Psoas muscle (tissue), 8 donors: ENCODE data around the gene KCNN1. TPM values are rescaled to one million over a fixed set of nuclear protein-coding genes. Genes with fewer than 3 reads are reported as not detected.
A peak's percentile ranks its signal among the peaks of the same experiment; 100 is the strongest.

Experiments used
- ATAC-seq, 4 donors: fragments of 200-7000 bp; cut with Tn5 transposase; one replicate each; pipeline ENCODE4 v1.9.1; 2020; ENCODE audit warnings: moderate library complexity in 3 of 4, mild to moderate bottlenecking in 2 of 4
- DNase-seq, 2 donors: peaks; one replicate each; pipeline ENCODE4 v3.0.0-alpha.2; 2020
- H3K27ac ChIP-seq: fragments of 200-600 bp; one replicate; pipeline ENCODE4 v1.8.0; 2022
- H3K27me3 ChIP-seq, 3 donors: fragments of 200-600 bp in 1 of 3; one replicate each; pipeline versions ENCODE4 v1.6.1 to v1.8.0; 2013 to 2022; ENCODE audit warnings: low read length in 2 of 3, mild to moderate bottlenecking in 2 of 3, moderate library complexity in 1 of 3; ENCODE audit not compliant: insufficient read depth in 3 of 3
- H3K36me3 ChIP-seq, 2 donors: fragments of 200-600 bp in 1 of 2; one replicate each; pipeline versions ENCODE4 v1.6.1 to v1.8.0; 2013 to 2022; ENCODE audit warnings: low read depth in 1 of 2, mild to moderate bottlenecking in 1 of 2, moderate library complexity in 1 of 2; ENCODE audit not compliant: insufficient read depth in 1 of 2
- H3K4me1 ChIP-seq: fragments of 200-600 bp; one replicate; pipeline ENCODE4 v1.8.0; 2022
- H3K4me3 ChIP-seq: fragments of 200-600 bp; one replicate; pipeline ENCODE4 v1.8.0; 2022; ENCODE audit warnings: mild to moderate bottlenecking
- H3K9me3 ChIP-seq: fragments of 200-600 bp; one replicate; pipeline ENCODE4 v1.8.0; 2022
- WGBS, 3 donors: extraction: QIAGEN DNeasy Blood & Tissue Kit; methylation state at CpG; one replicate each; pipeline versions ENCODE4 v1.1.6 to v1.1.7; 2013; 5-methylcytosine and 5-hydroxymethylcytosine counted together
- intact Hi-C, 2 donors: fragments of 100-400 bp; cut with DNase I; formaldehyde crosslinking; loops; one replicate each; pipeline versions ENCODE4 v1.11.0 to v1.14.2; 2022
- polyA plus RNA-seq, 3 donors: library from polyadenylated mRNA; stranded (reverse); fragments of 200-250 nt; gene quantifications; one replicate each; pipeline ENCODE4 v1.2.3, GENCODE V29; 2013
- total RNA-seq, 4 donors: library from RNA; stranded (reverse); fragmentation: NEBNext Ultra II Directional in 2 of 4; extraction: Animal tissue kit (Norgen Biotek cat#: 25700) in 2 of 4; gene quantifications; one replicate each; pipeline versions ENCODE4 v1.2.1 to v1.2.4, GENCODE V29; 2021 to 2023
- TF ChIP-seq, protein P1 (sequence below): fragments of 200-600 bp; IDR thresholded peaks from one replicate; pipeline ENCODE4 v1.8.0; 2022; ENCODE audit warnings: antibody characterized with exemption
- donor health status: healthy with polysubstance abuse.
- donor health status: DM: no; HTN: no; CAD: no; lungs with moderate emphysema.
- donor health status: Bipolar disorder and iron deficiency.
- donor health status: healthy.
- donor health status: DM: yes; HTN: yes; CAD: no.
- donor health status: DM: no; HTN: no; CAD: no.
- donor health status: DM: no; HTN: no; CAD: no.
- donor health status: DM: yes; HTN: yes; CAD: no.

The KCNN1 gene
- total and polyA plus RNA-seq, 7 donors: 0.01 to 0.06 TPM; not detected in 5

DNA sequence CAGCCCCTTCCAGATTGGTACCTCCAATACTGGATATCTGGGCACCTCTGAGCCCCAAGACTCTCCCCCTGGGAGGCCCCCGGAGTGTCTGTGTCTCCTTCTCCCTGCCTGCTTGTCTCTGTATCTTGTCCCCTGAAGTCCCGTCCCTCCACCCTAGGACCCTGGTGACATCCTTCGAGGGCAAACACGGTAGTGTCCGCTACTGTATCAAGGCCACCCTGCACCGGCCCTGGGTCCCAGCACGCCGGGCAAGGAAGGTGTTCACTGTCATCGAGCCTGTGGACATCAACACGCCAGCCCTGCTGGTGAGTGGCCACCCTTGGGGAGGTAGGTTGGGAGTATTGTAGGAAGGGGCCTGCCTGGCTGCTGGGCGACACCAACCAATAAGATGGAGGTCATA lies 41.9 kb downstream of the KCNN1 start:
- Histone ChIP-seq H3K4me1 (peaks cover 39% of the 10 kb centered on the region), H3K27ac (peak overlapping the region; percentile 97), H3K27me3 (peaks cover 0 to 3% (median 0%) of the 10 kb centered on the region in 3 donors), H3K9me3 (no peaks in the 10 kb centered on the region), H3K36me3 (peaks cover 9 to 49% of the 10 kb centered on the region in 2 donors), H3K4me3 (peak overlapping the region; percentile 85)
- 42 to 74% (median 51%) methylated on average over 11 of the region's 11 CpGs for WGBS, 3 donors
- intact Hi-C loops: loop anchor here in 1 of 2 donors (10.0 kb wide), 1 partner anchor 146 kb away; the partner anchor contains the start of gene PIK3R2
- TF ChIP-seq, protein P1, sequence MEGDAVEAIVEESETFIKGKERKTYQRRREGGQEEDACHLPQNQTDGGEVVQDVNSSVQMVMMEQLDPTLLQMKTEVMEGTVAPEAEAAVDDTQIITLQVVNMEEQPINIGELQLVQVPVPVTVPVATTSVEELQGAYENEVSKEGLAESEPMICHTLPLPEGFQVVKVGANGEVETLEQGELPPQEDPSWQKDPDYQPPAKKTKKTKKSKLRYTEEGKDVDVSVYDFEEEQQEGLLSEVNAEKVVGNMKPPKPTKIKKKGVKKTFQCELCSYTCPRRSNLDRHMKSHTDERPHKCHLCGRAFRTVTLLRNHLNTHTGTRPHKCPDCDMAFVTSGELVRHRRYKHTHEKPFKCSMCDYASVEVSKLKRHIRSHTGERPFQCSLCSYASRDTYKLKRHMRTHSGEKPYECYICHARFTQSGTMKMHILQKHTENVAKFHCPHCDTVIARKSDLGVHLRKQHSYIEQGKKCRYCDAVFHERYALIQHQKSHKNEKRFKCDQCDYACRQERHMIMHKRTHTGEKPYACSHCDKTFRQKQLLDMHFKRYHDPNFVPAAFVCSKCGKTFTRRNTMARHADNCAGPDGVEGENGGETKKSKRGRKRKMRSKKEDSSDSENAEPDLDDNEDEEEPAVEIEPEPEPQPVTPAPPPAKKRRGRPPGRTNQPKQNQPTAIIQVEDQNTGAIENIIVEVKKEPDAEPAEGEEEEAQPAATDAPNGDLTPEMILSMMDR: no peak
- ATAC-seq: peak in 3 of 4 donors; percentile 0
- peak in 1 of 2 donors; percentile 70 for DNase-seq

DNA sequence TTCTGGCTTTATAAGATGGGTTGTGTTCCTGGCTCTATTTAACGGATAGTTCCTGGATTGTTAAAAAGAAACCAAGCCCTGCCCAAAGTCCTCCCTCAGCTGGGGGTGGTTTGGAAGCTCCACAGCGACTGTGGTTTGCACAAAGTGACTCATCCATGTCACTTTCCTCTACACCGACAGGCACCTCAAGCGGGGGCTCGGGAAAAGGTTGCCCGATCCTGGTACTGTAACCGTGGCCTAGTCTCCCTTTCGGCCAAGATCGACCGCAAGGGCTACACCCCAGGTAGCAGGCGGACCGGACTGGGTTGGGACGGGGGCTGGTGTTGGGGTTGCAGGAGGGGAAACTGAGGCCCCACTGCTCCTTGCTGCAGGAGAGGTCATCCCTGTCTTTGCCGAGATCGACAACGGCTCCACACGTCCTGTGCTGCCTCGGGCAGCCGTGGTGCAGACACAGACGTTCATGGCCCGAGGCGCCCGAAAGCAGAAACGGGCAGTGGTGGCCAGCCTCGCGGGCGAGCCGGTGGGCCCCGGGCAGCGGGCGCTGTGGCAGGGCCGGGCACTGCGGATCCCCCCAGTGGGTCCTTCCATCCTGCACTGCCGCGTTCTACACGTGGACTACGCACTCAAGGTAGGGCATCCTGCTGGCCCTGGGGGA lies 42.6 kb downstream of the KCNN1 start:
- intact Hi-C loops: loop anchor here in 1 of 2 donors (10.0 kb wide), 1 partner anchor 145 kb away; the partner anchor contains the start of gene PIK3R2
- DNase-seq (peak; percentile 39 to 66), ATAC-seq (peak; percentile 6 to 41 (median 18))
- TF ChIP-seq, protein P1: no peak
- peaks cover 42% of the 10 kb centered on the region for H3K4me1 ChIP-seq
- no peaks in the 10 kb centered on the region for H3K27me3 ChIP-seq
- peak overlapping the region; percentile 97 for H3K27ac ChIP-seq
- H3K4me3 ChIP-seq: peak overlapping the region; percentile 85
- no peaks in the 10 kb centered on the region for H3K9me3 ChIP-seq
- H3K36me3 ChIP-seq: peaks cover 9 to 57% of the 10 kb centered on the region in 2 donors
- 49 to 83% (median 58%) methylated on average over 37 of the region's 37 CpGs for WGBS, 3 donors

DNA sequence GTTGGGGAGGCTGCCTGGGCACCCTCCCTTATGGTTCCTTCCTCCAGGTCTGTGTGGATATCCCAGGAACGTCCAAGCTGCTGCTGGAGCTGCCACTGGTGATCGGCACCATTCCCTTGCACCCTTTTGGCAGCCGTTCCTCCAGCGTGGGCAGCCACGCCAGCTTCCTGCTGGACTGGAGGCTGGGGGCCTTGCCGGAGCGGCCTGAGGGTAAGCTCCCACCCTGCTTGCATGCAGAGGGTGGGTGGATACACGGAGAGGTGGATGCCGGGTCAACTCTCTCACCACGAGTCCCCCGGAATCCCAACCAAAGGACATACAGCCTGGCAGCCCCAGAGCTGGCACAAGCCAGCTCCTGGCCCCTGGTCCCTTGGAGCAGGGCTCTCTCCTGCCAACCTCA lies 43.2 kb downstream of the KCNN1 start:
- intact Hi-C loops: no loop called here
- H3K9me3 ChIP-seq: no peaks in the 10 kb centered on the region
- ATAC-seq: no peak
- peaks cover 9 to 63% of the 10 kb centered on the region in 2 donors for H3K36me3 ChIP-seq
- peak overlapping the region; percentile 97 for H3K27ac ChIP-seq
- peak in 1 of 2 donors; percentile 66 for DNase-seq
- H3K4me1 ChIP-seq: peaks cover 42% of the 10 kb centered on the region
- H3K4me3 ChIP-seq: peak overlapping the region; percentile 85
- 28 to 53% (median 39%) methylated on average over 9 to 11 of the region's 11 CpGs for WGBS, 3 donors
- no peaks in the 10 kb centered on the region for H3K27me3 ChIP-seq
- TF ChIP-seq, protein P1: no peak

DNA sequence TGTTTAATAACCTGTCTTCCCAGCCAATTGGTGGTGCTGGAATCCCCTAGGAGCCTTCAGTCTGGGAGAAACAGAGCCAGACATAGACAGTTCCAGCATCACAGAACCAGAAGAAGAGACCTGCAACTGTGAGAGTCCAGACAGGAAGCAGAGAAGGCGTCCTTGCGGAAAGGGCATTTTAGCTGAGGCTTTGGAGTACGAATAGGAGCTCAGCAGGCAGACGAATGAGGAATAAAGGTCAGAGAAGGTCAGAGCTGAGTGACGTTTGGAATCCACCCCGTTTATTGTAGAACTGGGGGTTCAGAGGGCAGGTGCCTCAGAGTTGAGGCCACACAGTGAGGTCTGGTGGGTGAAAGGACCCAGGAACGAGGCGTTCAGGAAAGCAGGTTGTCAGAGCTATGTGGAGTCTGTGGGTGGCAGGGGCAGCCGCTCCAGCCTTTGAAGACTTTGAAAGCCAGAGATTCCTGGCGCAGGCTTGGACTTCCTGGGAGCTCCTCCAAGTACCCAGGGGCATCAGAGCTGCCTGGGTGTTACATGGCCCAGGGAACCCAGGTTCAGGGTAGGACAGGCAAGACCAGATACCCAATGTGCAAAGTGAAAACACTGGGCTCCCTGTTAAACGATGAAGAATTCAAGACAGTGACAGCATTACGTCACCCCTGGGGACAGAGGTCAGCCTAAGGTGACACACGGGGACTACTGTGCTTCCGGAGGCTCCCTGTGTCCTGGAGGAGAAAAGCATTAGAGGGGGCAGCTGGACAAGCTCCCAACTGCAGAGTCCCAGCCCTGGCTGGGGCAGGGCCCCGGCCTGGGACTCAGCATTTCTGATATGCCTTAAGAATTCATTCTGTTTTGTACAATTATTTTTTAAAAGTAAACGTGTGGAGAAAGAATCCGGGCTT lies 46.6 kb downstream of the KCNN1 start:
- Histone ChIP-seq H3K4me3 (peak overlapping the region; percentile 85), H3K27ac (peak overlapping the region; percentile 97), H3K36me3 (peaks cover 9 to 68% of the 10 kb centered on the region in 2 donors), H3K4me1 (peaks cover 59% of the 10 kb centered on the region), H3K9me3 (no peaks in the 10 kb centered on the region), H3K27me3 (no peaks in the 10 kb centered on the region)
- ATAC-seq (peak; percentile 21 to 29 (median 26)), DNase-seq (peak; percentile 55 to 84)
- 28 to 44% (median 30%) methylated on average over 17 of the region's 17 CpGs for WGBS, 3 donors
- TF ChIP-seq, protein P1: no peak
- intact Hi-C loops: no loop called here
